Activated CD4-positive, alpha-beta memory T cell treated with anti-CD3 and anti-CD28 coated beads for 36 hours (primary cell): ENCODE data around the gene CHRD. TPM values are rescaled to one million over a fixed set of nuclear protein-coding genes. Genes with fewer than 3 reads are reported as not detected.

Experiments used
- CTCF ChIA-PET: fragments of 350-600 bp; sonication (Branson Sonifier 250); formaldehyde crosslinking; loops from one replicate; lab custom pipeline; 2021; ENCODE audit warnings: antibody characterized with exemption, inconsistent platforms; lab: Charles Lee
- POLR2A ChIA-PET: fragments of 350-600 bp; sonication (Branson Sonifier 250); formaldehyde crosslinking; loops from one replicate; lab custom pipeline; 2021; ENCODE audit warnings: antibody characterized with exemption; lab: Charles Lee
- DNase-seq: peaks from one replicate; pipeline ENCODE4 v3.0.0-alpha.2; 2020
- H3K27ac Mint-ChIP-seq: one replicate; pipeline ENCODE4 v1.8.0; 2021; ENCODE audit warnings: mixed read lengths
- H3K27me3 Mint-ChIP-seq: one replicate; pipeline ENCODE4 v1.8.0; 2021; ENCODE audit warnings: mixed read lengths
- H3K36me3 Mint-ChIP-seq: one replicate; pipeline ENCODE4 v1.8.0; 2021; ENCODE audit warnings: mixed read lengths
- H3K4me1 Mint-ChIP-seq: one replicate; pipeline ENCODE4 v1.8.0; 2021; ENCODE audit warnings: low read depth, mixed read lengths
- H3K4me3 Mint-ChIP-seq: one replicate; pipeline ENCODE4 v1.8.0; 2021; ENCODE audit warnings: mild to moderate bottlenecking, mixed read lengths
- H3K9me3 Mint-ChIP-seq: one replicate; pipeline ENCODE4 v1.8.0; 2021; ENCODE audit warnings: mixed read lengths
- intact Hi-C: fragments of 100-400 bp; cut with micrococcal nuclease; formaldehyde crosslinking; loops from one replicate; pipeline ENCODE4 v1.15.1; 2023
- total RNA-seq, 2 experiments: library from RNA; stranded (reverse); gene quantifications; one replicate each; pipeline ENCODE4 v1.2.3, GENCODE V29; 2021

The CHRD gene
- total RNA-seq, 2 experiments from 2014 or later = 0.21 TPM; not detected in 1

- Mint-ChIP-seq H3K27ac (peak overlapping the region; percentile 0), H3K9me3 (no peaks in the 10 kb centered on the region), H3K4me3 (no peak overlapping the region), H3K4me1 (peaks cover 32% of the 10 kb centered on the region), H3K27me3 (no peaks in the 10 kb centered on the region), H3K36me3 (peaks cover 44% of the 10 kb centered on the region)
- no peak for DNase-seq
- intact Hi-C loops = no loop called here
- POLR2A ChIA-PET = interaction anchor here (0.6 kb wide), 1 partner anchor 506 kb away, joined by 4 read pairs; no protein-coding TSS in a partner anchor
- CTCF ChIA-PET = interaction anchor here (1.1 to 3.3 kb wide), 4 partner anchors 23 to 176 kb away, joined by 3 to 21 read pairs (median 3); no protein-coding TSS in a partner anchor
Measured at GRCh38 chr3:184368116-184368515, 11.7 kb upstream of the CHRD start.

- ChIA-PET CTCF (interaction anchor here (1.1 to 3.3 kb wide), 3 partner anchors 145 to 192 kb away, joined by 3 to 21 read pairs (median 4); no protein-coding TSS in a partner anchor), POLR2A (interaction anchor here (0.6 kb wide), 1 partner anchor 506 kb away, joined by 4 read pairs; no protein-coding TSS in a partner anchor)
- no peak overlapping the region for H3K4me3 Mint-ChIP-seq
- peaks cover 31% of the 10 kb centered on the region for H3K4me1 Mint-ChIP-seq
- H3K27me3 Mint-ChIP-seq = no peaks in the 10 kb centered on the region
- DNase-seq = no peak
- H3K27ac Mint-ChIP-seq = peak overlapping the region; percentile 26
- intact Hi-C loops = no loop called here
- H3K36me3 Mint-ChIP-seq = peaks cover 42% of the 10 kb centered on the region
- no peaks in the 10 kb centered on the region for H3K9me3 Mint-ChIP-seq
Measured at GRCh38 chr3:184368586-184369183, 11.2 kb upstream of the CHRD start.

GRCh38 chr3:184371570-184372018 is 8.3 kb upstream of the CHRD start:
- no peaks in the 10 kb centered on the region for H3K9me3 Mint-ChIP-seq
- POLR2A ChIA-PET = interaction anchor here (1.6 kb wide), 1 partner anchor 142 kb away, joined by 4 read pairs; no protein-coding TSS in a partner anchor
- H3K27me3 Mint-ChIP-seq = peaks cover 4% of the 10 kb centered on the region
- H3K36me3 Mint-ChIP-seq = peaks cover 26% of the 10 kb centered on the region
- peaks cover 15% of the 10 kb centered on the region for H3K4me1 Mint-ChIP-seq
- DNase-seq = peak; percentile 76
- H3K4me3 Mint-ChIP-seq = no peak overlapping the region
- intact Hi-C loops = loop anchor here (1.0 to 5.0 kb wide), 3 partner anchors 46 to 170 kb away; no protein-coding TSS in a partner anchor
- no peak overlapping the region for H3K27ac Mint-ChIP-seq
- CTCF ChIA-PET = interaction anchor here (0.6 to 4.2 kb wide), 37 partner anchors 8 to 407 kb away, joined by 3 to 89 read pairs (median 4); partner anchors contain the start of genes CHRD, CLCN2, FAM131A and POLR2H

GRCh38 chr3:184372296-184372821 is 7.5 kb upstream of the CHRD start:
- no peak for DNase-seq
- H3K4me1 Mint-ChIP-seq = peaks cover 11% of the 10 kb centered on the region
- CTCF ChIA-PET = interaction anchor here (0.6 to 4.2 kb wide), 28 partner anchors 8 to 355 kb away, joined by 3 to 89 read pairs (median 4); partner anchors contain the start of genes CHRD, CLCN2 and POLR2H
- H3K27me3 Mint-ChIP-seq = peaks cover 8% of the 10 kb centered on the region
- H3K4me3 Mint-ChIP-seq = no peak overlapping the region
- no peaks in the 10 kb centered on the region for H3K9me3 Mint-ChIP-seq
- H3K36me3 Mint-ChIP-seq = peaks cover 19% of the 10 kb centered on the region
- H3K27ac Mint-ChIP-seq = no peak overlapping the region
- intact Hi-C loops = loop anchor here (5.0 kb wide), 1 partner anchor 45 kb away; no protein-coding TSS in a partner anchor
- POLR2A ChIA-PET = interaction anchor here (1.2 to 1.6 kb wide), 2 partner anchors 28 to 141 kb away, joined by 4 read pairs; no protein-coding TSS in a partner anchor

- intact Hi-C loops = loop anchor here (5.0 kb wide), 1 partner anchor 44 kb away; no protein-coding TSS in a partner anchor
- DNase-seq = no peak
- Mint-ChIP-seq H3K9me3 (no peaks in the 10 kb centered on the region), H3K4me3 (no peak overlapping the region), H3K27ac (no peak overlapping the region), H3K4me1 (peaks cover 8% of the 10 kb centered on the region), H3K36me3 (peaks cover 16% of the 10 kb centered on the region), H3K27me3 (peaks cover 13% of the 10 kb centered on the region)
- POLR2A ChIA-PET = interaction anchor here (1.2 kb wide), 1 partner anchor 28 kb away, joined by 4 read pairs; no protein-coding TSS in a partner anchor
- CTCF ChIA-PET = interaction anchor here (0.8 to 4.2 kb wide), 12 partner anchors 9 to 189 kb away, joined by 3 to 89 read pairs (median 9); no protein-coding TSS in a partner anchor
Measured at GRCh38 chr3:184372911-184373310, 6.9 kb upstream of the CHRD start.

- no peak overlapping the region for H3K4me3 Mint-ChIP-seq
- no peaks in the 10 kb centered on the region for H3K9me3 Mint-ChIP-seq
- ChIA-PET POLR2A (no interaction called here), CTCF (interaction anchor here (0.8 to 4.2 kb wide), 8 partner anchors 10 to 189 kb away, joined by 3 to 89 read pairs (median 9); no protein-coding TSS in a partner anchor)
- peaks cover 13% of the 10 kb centered on the region for H3K36me3 Mint-ChIP-seq
- intact Hi-C loops = loop anchor here (5.0 kb wide), 1 partner anchor 44 kb away; no protein-coding TSS in a partner anchor
- H3K27ac Mint-ChIP-seq = no peak overlapping the region
- peaks cover 14% of the 10 kb centered on the region for H3K27me3 Mint-ChIP-seq
- H3K4me1 Mint-ChIP-seq = peaks cover 7% of the 10 kb centered on the region
- DNase-seq = no peak
Measured at GRCh38 chr3:184373422-184373821, 6.4 kb upstream of the CHRD start.

GRCh38 chr3:184375747-184376461 is 4.0 kb upstream of the CHRD start:
- intact Hi-C loops = no loop called here
- CTCF ChIA-PET = interaction anchor here (1.5 to 2.0 kb wide), 3 partner anchors 12 to 167 kb away, joined by 4 to 17 read pairs (median 5); no protein-coding TSS in a partner anchor
- H3K27me3 Mint-ChIP-seq = peaks cover 26% of the 10 kb centered on the region
- H3K27ac Mint-ChIP-seq = no peak overlapping the region
- POLR2A ChIA-PET = no interaction called here
- no peak for DNase-seq
- no peak overlapping the region for H3K4me3 Mint-ChIP-seq
- no peaks in the 10 kb centered on the region for H3K9me3 Mint-ChIP-seq
- H3K36me3 Mint-ChIP-seq = no peaks in the 10 kb centered on the region
- H3K4me1 Mint-ChIP-seq = peaks cover 9% of the 10 kb centered on the region

- Mint-ChIP-seq H3K9me3 (no peaks in the 10 kb centered on the region), H3K36me3 (no peaks in the 10 kb centered on the region), H3K27ac (no peak overlapping the region), H3K4me1 (peaks cover 9% of the 10 kb centered on the region), H3K27me3 (peaks cover 39% of the 10 kb centered on the region), H3K4me3 (no peak overlapping the region)
- CTCF ChIA-PET = interaction anchor here (0.5 to 1.3 kb wide), 2 partner anchors 137 to 160 kb away, joined by 3 to 4 read pairs; no protein-coding TSS in a partner anchor
- intact Hi-C loops = no loop called here
- no peak for DNase-seq
- POLR2A ChIA-PET = no interaction called here
Measured at GRCh38 chr3:184377374-184377773, 2.5 kb upstream of the CHRD start.

GRCh38 chr3:184377882-184378445 is 1.9 kb upstream of the CHRD start, which contains the start of gene THPO:
TSS of gene THPO (minus strand) at chr3:184378207. CDS start at chr3:184376259, 1,948 bp downstream.
- Mint-ChIP-seq H3K27me3 (peaks cover 45% of the 10 kb centered on the region), H3K36me3 (no peaks in the 10 kb centered on the region), H3K4me1 (peaks cover 9% of the 10 kb centered on the region), H3K27ac (no peak within 1 kb of the TSS), H3K9me3 (no peaks in the 10 kb centered on the region), H3K4me3 (no peak within 1 kb of the TSS)
- ChIA-PET CTCF (interaction anchor here (0.5 to 1.3 kb wide), 2 partner anchors 136 to 160 kb away, joined by 3 to 4 read pairs; no protein-coding TSS in a partner anchor), POLR2A (no interaction called here)
- intact Hi-C loops = no loop called here
- no peak for DNase-seq

GRCh38 chr3:184378651-184379357 is 1.1 kb upstream of the CHRD start:
- Mint-ChIP-seq H3K27me3 (peaks cover 50% of the 10 kb centered on the region), H3K4me3 (peak overlapping the region; percentile 59), H3K36me3 (no peaks in the 10 kb centered on the region), H3K4me1 (peaks cover 9% of the 10 kb centered on the region), H3K27ac (no peak overlapping the region), H3K9me3 (no peaks in the 10 kb centered on the region)
- ChIA-PET CTCF (no interaction called here), POLR2A (interaction anchor here (0.7 kb wide), 1 partner anchor 11 kb away, joined by 3 read pairs; no protein-coding TSS in a partner anchor)
- no peak for DNase-seq
- intact Hi-C loops = no loop called here
